ENCODE measurements around the gene CYP26A1.
A peak's percentile ranks its signal among the peaks of the same experiment; 100 is the strongest.

Gene CYP26A1

GRCh38 chr10:93034426-93034825 lies 39.3 kb upstream of the CYP26A1 start:
- H3K4me3 ChIP-seq (ENCODE audit: low read length), result no peak overlapping the region
- TF ChIP-seq CTCF (IDR thresholded peaks at IDR 0.05; ENCODE audit: insufficient read depth, low read depth, low read length, missing control alignments), result no peak
- no peak for DNase-seq (ENCODE audit: low read depth)

- no peak for TF ChIP-seq CTCF (IDR thresholded peaks at IDR 0.05; ENCODE audit: insufficient read depth, low read depth, low read length, missing control alignments)
- no peak for DNase-seq (ENCODE audit: low read depth)
- H3K4me3 ChIP-seq (ENCODE audit: low read length), result no peak overlapping the region
Observed at GRCh38 chr10:93039110-93039509, 34.6 kb upstream of the CYP26A1 start.

GRCh38 chr10:93039721-93040120 lies 34.0 kb upstream of the CYP26A1 start:
- DNase-seq (ENCODE audit: low read depth), result peak; percentile 52
- peak; percentile 81 for TF ChIP-seq CTCF (IDR thresholded peaks at IDR 0.05; ENCODE audit: insufficient read depth, low read depth, low read length, missing control alignments)
- no peak overlapping the region for H3K4me3 ChIP-seq (ENCODE audit: low read length)

DNA sequence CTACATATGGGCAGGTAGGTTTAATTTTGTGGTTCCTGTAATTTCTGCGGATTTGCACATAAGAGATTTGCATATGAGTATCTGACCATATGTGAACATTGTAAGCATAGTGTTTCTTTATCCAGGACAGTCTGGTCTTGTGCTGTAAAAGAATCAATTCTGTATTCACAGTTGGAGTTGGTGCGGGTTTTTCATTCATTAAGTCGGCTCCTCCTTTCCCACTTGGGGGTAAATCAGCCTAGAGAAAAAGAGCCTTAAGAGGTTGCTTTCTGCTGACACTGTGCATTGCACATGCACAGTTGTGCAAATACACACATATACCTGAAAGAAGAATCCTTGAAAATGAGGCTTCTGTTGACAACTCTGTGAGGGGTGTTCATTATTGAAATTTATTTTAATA lies 19.2 kb upstream of the CYP26A1 start:
- no peak for DNase-seq (ENCODE audit: low read depth)
- no peak overlapping the region for H3K4me3 ChIP-seq (ENCODE audit: low read length)
- no peak for TF ChIP-seq CTCF (IDR thresholded peaks at IDR 0.05; ENCODE audit: insufficient read depth, low read depth, low read length, missing control alignments)

DNA sequence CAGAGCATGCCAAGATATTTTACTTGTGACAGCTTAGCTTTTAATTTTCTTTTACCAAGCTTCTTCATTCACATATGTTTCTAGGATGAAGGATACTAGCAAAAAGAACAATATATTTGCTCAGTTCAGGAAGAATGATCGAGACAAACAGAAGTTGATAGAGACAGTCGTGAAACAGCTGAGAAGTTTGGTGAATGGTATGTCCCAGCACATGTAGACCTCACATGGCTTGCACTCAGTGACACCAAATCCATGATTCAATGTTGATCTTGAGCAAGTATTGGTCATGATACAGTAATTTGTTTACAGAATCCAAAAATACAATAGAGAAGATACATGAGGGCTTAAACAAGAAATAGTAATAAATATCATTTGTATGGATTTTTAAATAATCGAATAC lies 15.6 kb upstream of the CYP26A1 start:
- no peak for TF ChIP-seq CTCF (IDR thresholded peaks at IDR 0.05; ENCODE audit: insufficient read depth, low read depth, low read length, missing control alignments)
- DNase-seq (ENCODE audit: low read depth), result no peak
- H3K4me3 ChIP-seq (ENCODE audit: low read length), result no peak overlapping the region

- DNase-seq (ENCODE audit: low read depth), result no peak
- no peak within 1 kb of the TSS for H3K4me3 ChIP-seq (ENCODE audit: low read length)
- TF ChIP-seq CTCF (IDR thresholded peaks at IDR 0.05; ENCODE audit: insufficient read depth, low read depth, low read length, missing control alignments), result no peak
Observed at GRCh38 chr10:93059975-93060886, 13.5 kb upstream of the CYP26A1 start, which contains the start of gene CYP26C1. CYP26C1 (plus strand) TSS chr10:93060798; CDS start chr10:93061264, 466 bp downstream.
